Activated naive CD8-positive, alpha-beta T cell treated with anti-CD3 and anti-CD28 coated beads, Interleukin-2, amount 10 ng/mL, durations not matched to agents 7 days and 5 days (primary cell): ENCODE measurements around the gene NOBOX. TPM values are rescaled to one million over a fixed set of nuclear protein-coding genes. Genes with fewer than 3 reads are reported as not detected.

ENCODE experiments used
- ATAC-seq: fragments of 150-1000 bp; cut with Tn5 transposase; one replicate; pipeline ENCODE4 v1.10.0; 2021; ENCODE audit warnings: low read depth, moderate library complexity
- POLR2A ChIA-PET: fragments of 350-600 bp; sonication (Branson Sonifier 250); formaldehyde crosslinking; loops from one replicate; lab custom pipeline; 2021; ENCODE audit warnings: antibody characterized with exemption; lab: Charles Lee
- DNase-seq: peaks from one replicate; pipeline ENCODE4 v3.0.0; 2021
- H3K27ac Mint-ChIP-seq: one replicate; pipeline ENCODE4 v1.8.0; 2022; ENCODE audit warnings: mild to moderate bottlenecking, mixed read lengths
- H3K27me3 Mint-ChIP-seq: one replicate; pipeline ENCODE4 v1.8.0; 2022; ENCODE audit warnings: mild to moderate bottlenecking, moderate library complexity, mixed read lengths
- H3K36me3 Mint-ChIP-seq: one replicate; pipeline ENCODE4 v1.8.0; 2021; ENCODE audit warnings: mild to moderate bottlenecking, mixed read lengths
- H3K4me1 Mint-ChIP-seq: one replicate; pipeline ENCODE4 v1.8.0; 2021; ENCODE audit warnings: mixed read lengths
- H3K4me3 Mint-ChIP-seq: one replicate; pipeline ENCODE4 v1.8.0; 2022; ENCODE audit warnings: mild to moderate bottlenecking, moderate library complexity, mixed read lengths
- H3K9me3 Mint-ChIP-seq: one replicate; pipeline ENCODE4 v1.8.0; 2021; ENCODE audit warnings: mixed read lengths
- total RNA-seq, 2 experiments: library from RNA; stranded (reverse); gene quantifications; one replicate each; pipeline ENCODE4 v1.2.3, GENCODE V29; 2021

The NOBOX gene
- total RNA-seq, 2 experiments from 2014 or later, result not detected

- no peaks in the 10 kb centered on the region for H3K4me1 Mint-ChIP-seq
- H3K36me3 Mint-ChIP-seq, result no peaks in the 10 kb centered on the region
- POLR2A ChIA-PET, result no interaction called here
- DNase-seq (no peak), ATAC-seq (no peak)
- H3K4me3 Mint-ChIP-seq, result no peak overlapping the region
- H3K27ac Mint-ChIP-seq, result no peak overlapping the region
- H3K9me3 Mint-ChIP-seq, result no peaks in the 10 kb centered on the region
- H3K27me3 Mint-ChIP-seq, result peaks cover 9% of the 10 kb centered on the region
Measured at GRCh38 chr7:144408121-144408520, 4.6 kb upstream of the NOBOX start.

GRCh38 chr7:144407266-144407931 is 3.9 kb upstream of the NOBOX start:
- Mint-ChIP-seq H3K36me3 (no peaks in the 10 kb centered on the region), H3K27me3 (peaks cover 7% of the 10 kb centered on the region), H3K9me3 (no peaks in the 10 kb centered on the region), H3K27ac (no peak overlapping the region), H3K4me1 (no peaks in the 10 kb centered on the region), H3K4me3 (no peak overlapping the region)
- POLR2A ChIA-PET, result no interaction called here
- DNase-seq (no peak), ATAC-seq (no peak)

- ATAC-seq (no peak), DNase-seq (no peak)
- H3K36me3 Mint-ChIP-seq, result no peaks in the 10 kb centered on the region
- no peak overlapping the region for H3K27ac Mint-ChIP-seq
- H3K4me3 Mint-ChIP-seq, result no peak overlapping the region
- H3K27me3 Mint-ChIP-seq, result peaks cover 2% of the 10 kb centered on the region
- POLR2A ChIA-PET, result no interaction called here
- no peaks in the 10 kb centered on the region for H3K9me3 Mint-ChIP-seq
- H3K4me1 Mint-ChIP-seq, result no peaks in the 10 kb centered on the region
Measured at GRCh38 chr7:144404946-144405345, 1.5 kb upstream of the NOBOX start.

- POLR2A ChIA-PET, result no interaction called here
- no peaks in the 10 kb centered on the region for H3K27me3 Mint-ChIP-seq
- no peak overlapping the region for H3K27ac Mint-ChIP-seq
- DNase-seq (no peak), ATAC-seq (no peak)
- H3K9me3 Mint-ChIP-seq, result no peaks in the 10 kb centered on the region
- H3K4me1 Mint-ChIP-seq, result no peaks in the 10 kb centered on the region
- H3K36me3 Mint-ChIP-seq, result no peaks in the 10 kb centered on the region
- no peak overlapping the region for H3K4me3 Mint-ChIP-seq
Measured at GRCh38 chr7:144403102-144403501, 391 bp downstream of the NOBOX start.

- no peak overlapping the region for H3K4me3 Mint-ChIP-seq
- H3K27ac Mint-ChIP-seq, result no peak overlapping the region
- no peaks in the 10 kb centered on the region for H3K4me1 Mint-ChIP-seq
- no peaks in the 10 kb centered on the region for H3K9me3 Mint-ChIP-seq
- H3K36me3 Mint-ChIP-seq, result no peaks in the 10 kb centered on the region
- no peaks in the 10 kb centered on the region for H3K27me3 Mint-ChIP-seq
- POLR2A ChIA-PET, result no interaction called here
- no peak for DNase-seq
- ATAC-seq, result no peak
Measured at GRCh38 chr7:144401490-144401889, 2.0 kb downstream of the NOBOX start.

GRCh38 chr7:144399946-144400345 is 3.5 kb downstream of the NOBOX start:
- no peaks in the 10 kb centered on the region for H3K4me1 Mint-ChIP-seq
- no peaks in the 10 kb centered on the region for H3K36me3 Mint-ChIP-seq
- DNase-seq (no peak), ATAC-seq (no peak)
- no peak overlapping the region for H3K27ac Mint-ChIP-seq
- POLR2A ChIA-PET, result no interaction called here
- H3K4me3 Mint-ChIP-seq, result no peak overlapping the region
- H3K9me3 Mint-ChIP-seq, result no peaks in the 10 kb centered on the region
- no peaks in the 10 kb centered on the region for H3K27me3 Mint-ChIP-seq

- POLR2A ChIA-PET, result no interaction called here
- DNase-seq (no peak), ATAC-seq (no peak)
- Mint-ChIP-seq H3K4me1 (no peaks in the 10 kb centered on the region), H3K4me3 (no peak overlapping the region), H3K36me3 (no peaks in the 10 kb centered on the region), H3K27ac (no peak overlapping the region), H3K9me3 (no peaks in the 10 kb centered on the region), H3K27me3 (no peaks in the 10 kb centered on the region)
Measured at GRCh38 chr7:144398911-144399310, 4.6 kb downstream of the NOBOX start.

- POLR2A ChIA-PET, result no interaction called here
- H3K36me3 Mint-ChIP-seq, result no peaks in the 10 kb centered on the region
- ATAC-seq (no peak), DNase-seq (no peak)
- no peak overlapping the region for H3K27ac Mint-ChIP-seq
- H3K4me3 Mint-ChIP-seq, result no peak overlapping the region
- H3K27me3 Mint-ChIP-seq, result no peaks in the 10 kb centered on the region
- no peaks in the 10 kb centered on the region for H3K9me3 Mint-ChIP-seq
- H3K4me1 Mint-ChIP-seq, result no peaks in the 10 kb centered on the region
Measured at GRCh38 chr7:144398291-144398690, 5.2 kb downstream of the NOBOX start.

- Mint-ChIP-seq H3K36me3 (no peaks in the 10 kb centered on the region), H3K27me3 (no peaks in the 10 kb centered on the region), H3K9me3 (no peaks in the 10 kb centered on the region), H3K4me1 (no peaks in the 10 kb centered on the region), H3K4me3 (no peak overlapping the region), H3K27ac (no peak overlapping the region)
- DNase-seq, result no peak
- ATAC-seq, result no peak
- POLR2A ChIA-PET, result no interaction called here
Measured at GRCh38 chr7:144397086-144397485, 6.4 kb downstream of the NOBOX start.

- H3K4me3 Mint-ChIP-seq, result peak overlapping the region; percentile 70
- no peak for DNase-seq
- H3K27me3 Mint-ChIP-seq, result peaks cover 4% of the 10 kb centered on the region
- no peaks in the 10 kb centered on the region for H3K9me3 Mint-ChIP-seq
- ATAC-seq, result peak; percentile 73
- POLR2A ChIA-PET, result no interaction called here
- no peaks in the 10 kb centered on the region for H3K36me3 Mint-ChIP-seq
- H3K4me1 Mint-ChIP-seq, result peaks cover 3% of the 10 kb centered on the region
- H3K27ac Mint-ChIP-seq, result peak overlapping the region; percentile 52
Measured at GRCh38 chr7:144391823-144392255, 11.7 kb downstream of the NOBOX start.

- ATAC-seq, result no peak
- POLR2A ChIA-PET, result no interaction called here
- H3K4me1 Mint-ChIP-seq, result peaks cover 3% of the 10 kb centered on the region
- H3K9me3 Mint-ChIP-seq, result no peaks in the 10 kb centered on the region
- DNase-seq, result no peak
- no peaks in the 10 kb centered on the region for H3K36me3 Mint-ChIP-seq
- H3K4me3 Mint-ChIP-seq, result no peak overlapping the region
- no peak overlapping the region for H3K27ac Mint-ChIP-seq
- H3K27me3 Mint-ChIP-seq, result peaks cover 4% of the 10 kb centered on the region
Measured at GRCh38 chr7:144391014-144391413, 12.5 kb downstream of the NOBOX start.

- no peak overlapping the region for H3K4me3 Mint-ChIP-seq
- no peaks in the 10 kb centered on the region for H3K9me3 Mint-ChIP-seq
- POLR2A ChIA-PET, result no interaction called here
- ATAC-seq (no peak), DNase-seq (no peak)
- peaks cover 4% of the 10 kb centered on the region for H3K27me3 Mint-ChIP-seq
- no peaks in the 10 kb centered on the region for H3K36me3 Mint-ChIP-seq
- H3K27ac Mint-ChIP-seq, result no peak overlapping the region
- H3K4me1 Mint-ChIP-seq, result peaks cover 3% of the 10 kb centered on the region
Measured at GRCh38 chr7:144390481-144390880, 13.0 kb downstream of the NOBOX start.

- DNase-seq (no peak), ATAC-seq (no peak)
- Mint-ChIP-seq H3K27ac (no peak overlapping the region), H3K4me3 (no peak overlapping the region), H3K4me1 (peaks cover 3% of the 10 kb centered on the region), H3K27me3 (peaks cover 4% of the 10 kb centered on the region), H3K9me3 (no peaks in the 10 kb centered on the region), H3K36me3 (no peaks in the 10 kb centered on the region)
- POLR2A ChIA-PET, result no interaction called here
Measured at GRCh38 chr7:144388950-144389349, 14.5 kb downstream of the NOBOX start.

- Mint-ChIP-seq H3K27ac (no peak overlapping the region), H3K4me3 (no peak overlapping the region), H3K4me1 (peaks cover under 1% of the 10 kb centered on the region), H3K36me3 (no peaks in the 10 kb centered on the region), H3K9me3 (no peaks in the 10 kb centered on the region), H3K27me3 (peaks cover 2% of the 10 kb centered on the region)
- DNase-seq (no peak), ATAC-seq (no peak)
- POLR2A ChIA-PET, result no interaction called here
Measured at GRCh38 chr7:144386741-144387140, 16.8 kb downstream of the NOBOX start.
